GM23338 (cell line): ENCODE results near the gene PITPNC1.

ENCODE experiments used
- CREB1 ChIP-seq: fragments of 250-450 bp; sonication (Bioruptor Pico); IDR thresholded peaks from 2 replicates; pipeline ENCODE4 v1.5.0; 2020; ENCODE audit warnings: low read depth, mild to moderate bottlenecking, moderate library complexity
- CTCF ChIP-seq, 2 experiments: fragments of 200-600 bp in 1 of 2; sonication (generic) in 1 of 2; conservative IDR thresholded peaks; 2 replicates each; pipeline versions ENCODE4 v1.5.1 to v1.6.1; 2016 to 2017; ENCODE audit warnings: antibody characterized with exemption in 2 of 2, low read depth in 2 of 2, mild to moderate bottlenecking in 2 of 2, moderate library complexity in 1 of 2
- EZH2 ChIP-seq: fragments of 200-600 bp; sonication (generic); IDR thresholded peaks from one replicate; pipeline ENCODE4 v1.8.0; 2017; ENCODE audit warnings: antibody characterized with exemption, mild to moderate bottlenecking, low read depth; ENCODE audit not compliant: unreplicated experiment
- EZH2phosphoT487 ChIP-seq: fragments of 200-600 bp; sonication (generic); IDR thresholded peaks from one replicate; pipeline ENCODE4 v1.8.1; 2018; ENCODE audit warnings: antibody characterized with exemption; ENCODE audit not compliant: unreplicated experiment
- JUNB ChIP-seq: IDR thresholded peaks from one replicate; pipeline ENCODE4 v1.6.1; 2016; ENCODE audit warnings: antibody characterized with exemption; ENCODE audit not compliant: unreplicated experiment
- POLR2AphosphoS5 ChIP-seq: IDR thresholded peaks from 2 replicates; pipeline ENCODE4 v1.6.1; 2016; ENCODE audit warnings: antibody characterized with exemption, low read depth
- REST ChIP-seq: IDR thresholded peaks from one replicate; pipeline ENCODE4 v1.6.1; 2018; ENCODE audit warnings: antibody characterized with exemption; ENCODE audit not compliant: unreplicated experiment
- ZNF331 ChIP-seq: fragments of 250-450 bp; sonication (Bioruptor Pico); IDR thresholded peaks from 2 replicates; pipeline ENCODE4 v1.5.0; 2020; ENCODE audit warnings: low read depth, mild to moderate bottlenecking, moderate library complexity
- ZNF462 ChIP-seq: fragments of 250-450 bp; sonication (Bioruptor Pico); IDR thresholded peaks from 2 replicates; pipeline ENCODE4 v1.5.0; 2020; ENCODE audit warnings: mild to moderate bottlenecking, moderate library complexity

- TF ChIP-seq POLR2AphosphoS5 (no peak), REST (no peak), CTCF (conservative IDR thresholded peaks at IDR 0.05; ENCODE audit: low read depth in 2 of 2) (no peak), EZH2 (no peak), CREB1 (CRISPR knock-in tag) (no peak), JUNB (no peak), EZH2phosphoT487 (no peak), ZNF331 (CRISPR knock-in tag) (no peak), ZNF462 (CRISPR knock-in tag) (no peak)
Observed at GRCh38 chr17:67482764-67483163, 105.7 kb downstream of the PITPNC1 start.
